K562 (cell line): ENCODE data around the gene SDHC. TPM values are rescaled to one million over a fixed set of nuclear protein-coding genes. Genes with fewer than 3 reads are reported as not detected.
A peak's percentile ranks its signal among the peaks of the same experiment; 100 is the strongest.

ENCODE experiments used
- ATAC-seq: fragments of 200-7000 bp; cut with Tn5 transposase; 3 replicates; pipeline ENCODE4 v1.9.1; 2020; ENCODE audit warnings: moderate library complexity
- BruUV-seq: library from RNA; stranded (reverse); fragments of 400-500 nt; replicated peaks from 2 replicates; lab custom pipeline; 2021; lab: Mats Ljungman, UMichigan
- CTCF ChIA-PET: fragments of 300-600 bp; formaldehyde crosslinking; extraction: SDS; loops from one replicate; lab custom pipeline; 2021; ENCODE audit warnings: low intra/inter-chr PET ratio; lab: Yijun Ruan, JAX
- POLR2A ChIA-PET: fragments of 300-600, 350-650 bp; sonication (Branson Sonifier 250); formaldehyde crosslinking; extraction: SDS; loops from one replicate; lab custom pipeline; 2021; ENCODE audit warnings: antibody characterized with exemption, inconsistent platforms; lab: Yijun Ruan, JAX
- DNase-seq, 4 experiments: peaks; one replicate each; pipeline versions ENCODE4 v3.0.0 to v3.0.0-alpha.2; 2011 to 2018; ENCODE audit warnings: low spot score in 3 of 4, mixed read lengths in 3 of 4; ENCODE audit errors: extremely low read depth in 1 of 4
- FAIRE-seq: peaks from 2 replicates; lab custom pipeline; 2011; peaks lifted over from hg19 to GRCh38; lab: Jason Lieb, UNC
- H2AFZ ChIP-seq: 2 replicates; pipeline ENCODE4 v1.6.0; 2011; ENCODE audit warnings: low read depth, low read length, control low read depth, inconsistent platforms
- H3K27ac ChIP-seq: fragments of 200-600 bp; 3 replicates; pipeline ENCODE4 v1.8.0; 2011; ENCODE audit warnings: low read depth, mild to moderate bottlenecking, control low read depth, inconsistent platforms, low read length, moderate library complexity, mixed read lengths; ENCODE audit errors: extremely low read depth
- H3K27me3 ChIP-seq, 2 experiments: fragments of 300-600 bp in 1 of 2; 2 replicates in 1 of 2; 3 replicates in 1 of 2; pipeline versions ENCODE4 v1.6.0 to v1.8.0; 2011; ENCODE audit warnings: inconsistent platforms in 2 of 2, low read length in 2 of 2, mild to moderate bottlenecking in 1 of 2, mixed read lengths in 1 of 2, moderate library complexity in 1 of 2; ENCODE audit not compliant: control insufficient read depth in 2 of 2, insufficient read depth in 2 of 2
- H3K36me3 ChIP-seq: fragments of 300-600 bp; 3 replicates; pipeline ENCODE4 v1.8.0; 2011; ENCODE audit warnings: mild to moderate bottlenecking, low read length, inconsistent platforms; ENCODE audit not compliant: control insufficient read depth, insufficient read depth
- H3K4me1 ChIP-seq, 2 experiments: fragments of 200-600 bp in 1 of 2; replicated peaks in 1 of 2; 2 replicates in 1 of 2; 3 replicates in 1 of 2; pipeline versions ENCODE4 v1.5.1 to v1.8.0; 2011; ENCODE audit warnings: inconsistent platforms in 2 of 2, low read length in 2 of 2, mild to moderate bottlenecking in 1 of 2, mixed read lengths in 1 of 2, moderate library complexity in 1 of 2; ENCODE audit not compliant: control insufficient read depth in 2 of 2, insufficient read depth in 2 of 2
- H3K4me2 ChIP-seq: 2 replicates; pipeline ENCODE4 v1.6.1; 2011; ENCODE audit warnings: low read length, control low read depth, inconsistent platforms, mixed read lengths; ENCODE audit not compliant: insufficient read depth
- H3K4me3 ChIP-seq: fragments of 200-600 bp; sonication (generic), shearing (Covaris generic); 2 replicates; pipeline ENCODE4 v1.5.1; 2016; ENCODE audit warnings: control low read depth, inconsistent platforms
- H3K79me2 ChIP-seq: fragments of 200-600 bp; 3 replicates; pipeline ENCODE4 v1.8.0; 2011; ENCODE audit warnings: low read length, inconsistent platforms; ENCODE audit not compliant: control insufficient read depth, insufficient read depth
- H3K9ac ChIP-seq, 2 experiments: 2 replicates each; pipeline versions ENCODE4 v1.6.0 to v1.6.1; 2011; ENCODE audit warnings: low read depth in 2 of 2, low read length in 2 of 2, control low read depth in 1 of 2, inconsistent platforms in 1 of 2, mild to moderate bottlenecking in 1 of 2, mixed read lengths in 1 of 2; ENCODE audit not compliant: insufficient read depth in 1 of 2
- H3K9me1 ChIP-seq: one replicate; pipeline ENCODE4 v1.6.0; 2011; ENCODE audit warnings: inconsistent platforms, mild to moderate bottlenecking, low read length, moderate library complexity; ENCODE audit not compliant: control insufficient read depth, insufficient read depth
- H3K9me3 ChIP-seq: replicated peaks from 2 replicates; pipeline ENCODE4 v1.5.1; 2011; ENCODE audit warnings: low read depth, low read length, inconsistent platforms; ENCODE audit not compliant: control insufficient read depth, insufficient read depth
- H4K20me1 ChIP-seq: replicated peaks from 2 replicates; pipeline ENCODE4 v1.6.1; 2011; ENCODE audit warnings: low read length, inconsistent platforms, mixed read lengths; ENCODE audit not compliant: control insufficient read depth, insufficient read depth
- CAMTA2 ChIP-seq: fragments of 250-450 bp; sonication (Bioruptor Pico); conservative IDR thresholded peaks from 2 replicates; pipeline ENCODE4 v1.5.1; 2022
- CEBPB ChIP-seq: fragments of 450-650 bp; IDR thresholded peaks from 2 replicates; pipeline ENCODE4 v1.6.1; 2016; ENCODE audit warnings: missing genetic modification characterization, missing compliant biosample characterization
- CEBPG ChIP-seq, 3 experiments: fragments of 200-800 bp in 1 of 3; sonication (Bioruptor generic) in 1 of 3; sonication (generic) in 1 of 3; formaldehyde crosslinking in 1 of 3; IDR thresholded peaks in 2 of 3; conservative IDR thresholded peaks in 1 of 3; 2 replicates each; pipeline versions ENCODE4 v1.6.1 to v1.8.0; 2016 to 2022; ENCODE audit warnings: missing compliant biosample characterization in 2 of 3, missing genetic modification characterization in 2 of 3, mild to moderate bottlenecking in 1 of 3, missing genetic modification reagents in 1 of 3
- IRF2 ChIP-seq: sonication (generic); formaldehyde crosslinking; IDR thresholded peaks from 2 replicates; pipeline ENCODE4 v1.8.1; 2022; ENCODE audit warnings: mild to moderate bottlenecking, missing genetic modification reagents
- PCBP1 ChIP-seq: fragments of 200-400 bp; formaldehyde crosslinking; IDR thresholded peaks from 2 replicates; pipeline ENCODE4 v1.6.1; 2018; ENCODE audit warnings: mild to moderate bottlenecking, low read depth, low read length; ENCODE audit not compliant: poor library complexity, severe bottlenecking
- SRSF3 ChIP-seq: fragments of 200-400 bp; formaldehyde crosslinking; IDR thresholded peaks from 2 replicates; pipeline ENCODE4 v1.6.1; 2016; ENCODE audit warnings: mild to moderate bottlenecking, low read length, moderate library complexity; ENCODE audit not compliant: insufficient read depth
- TOE1 ChIP-seq, 2 experiments: fragments of 450-650 bp in 1 of 2; sonication (generic) in 1 of 2; formaldehyde crosslinking in 1 of 2; IDR thresholded peaks; 2 replicates each; pipeline versions ENCODE4 v1.7.1 to v1.8.0; 2016 to 2022; ENCODE audit warnings: borderline replicate concordance in 2 of 2, mild to moderate bottlenecking in 2 of 2, antibody characterized with exemption in 1 of 2, inconsistent platforms in 1 of 2, low read depth in 1 of 2, missing genetic modification reagents in 1 of 2, moderate library complexity in 1 of 2
- ZNF280B ChIP-seq: fragments of 250-450 bp; sonication (Bioruptor Pico); IDR thresholded peaks from 2 replicates; pipeline ENCODE4 v1.5.1; 2021; ENCODE audit warnings: mild to moderate bottlenecking
- ZNF740 ChIP-seq, 3 experiments: fragments of 200-800 bp in 1 of 3; sonication (Bioruptor generic) in 1 of 3; sonication (generic) in 1 of 3; formaldehyde crosslinking in 1 of 3; IDR thresholded peaks; 2 replicates each; pipeline versions ENCODE4 v1.6.1 to v1.8.0; 2016 to 2022; ENCODE audit warnings: mild to moderate bottlenecking in 2 of 3, missing compliant biosample characterization in 2 of 3, missing genetic modification characterization in 2 of 3, missing genetic modification reagents in 1 of 3
- ZNF75A ChIP-seq: fragments of 450-650 bp; formaldehyde crosslinking; IDR thresholded peaks from 2 replicates; pipeline ENCODE4 v1.4.0; 2020; ENCODE audit warnings: mild to moderate bottlenecking
- WGBS: fragments of 100-300 bp; shearing (Covaris generic); methylation state at CpG from one replicate; pipeline ENCODE4 v1.1.6; 2016; ENCODE audit warnings: low coverage, mixed read lengths; ENCODE audit not compliant: insufficient coverage; ENCODE audit errors: missing lambda C conversion rate; 5-methylcytosine and 5-hydroxymethylcytosine counted together
- in situ Hi-C: fragments of 300-500 bp; cut with MboI; formaldehyde crosslinking; loops from 4 replicates; pipeline ENCODE4 v1.15.0; 2018; ENCODE audit warnings: inconsistent platforms, mixed read lengths
- intact Hi-C: fragments of 100-400 bp; cut with micrococcal nuclease; formaldehyde crosslinking; loops from 2 replicates; pipeline ENCODE4 v1.14.2; 2022
- polyA plus RNA-seq, 8 experiments: library from polyadenylated mRNA; depleted of rRNA in 4 of 8; stranded (reverse) in 5 of 8; unstranded in 3 of 8; fragments of >200 nt; fragmentation: Nextera tagmentation in 2 of 8; fragmentation: Illumina TruSeq in 1 of 8; extraction: Ambion mirVana in 2 of 8; extraction: Trizol in 1 of 8; gene quantifications; 2 replicates each; pipeline versions ENCODE4 v1.2.1 to v1.2.3, GENCODE V29; 2011 to 2014; ENCODE audit warnings: inconsistent platforms in 1 of 8, missing spikeins in 1 of 8
- total RNA-seq, 7 experiments: library from RNA; depleted of rRNA in 6 of 7; stranded (reverse); fragments of >200 nt in 6 of 7; fragmentation: Illumina TruSeq in 2 of 7; extraction: Trizol in 2 of 7; gene quantifications; 2 replicates each; pipeline versions ENCODE4 v1.2.1 to v1.2.3, GENCODE V29; 2011 to 2021; ENCODE audit warnings: low replicate concordance in 1 of 7
- TF ChIP-seq, protein P1 (sequence below), 2 experiments: fragments of 450-650 bp in 1 of 2; sonication (generic) in 1 of 2; formaldehyde crosslinking in 1 of 2; IDR thresholded peaks in 1 of 2; conservative IDR thresholded peaks in 1 of 2; 2 replicates each; pipeline versions ENCODE4 v1.6.1 to v1.8.1; 2016 to 2023; ENCODE audit warnings: mild to moderate bottlenecking in 2 of 2, moderate library complexity in 2 of 2, inconsistent platforms in 1 of 2, missing genetic modification reagents in 1 of 2

SDHC gene
- total and polyA plus RNA-seq, 9 of the 15 experiments (the other 6 are each of a cell fraction or from before 2014, with no cell fraction given) = 7.7 to 309 (median 174) TPM

DNA sequence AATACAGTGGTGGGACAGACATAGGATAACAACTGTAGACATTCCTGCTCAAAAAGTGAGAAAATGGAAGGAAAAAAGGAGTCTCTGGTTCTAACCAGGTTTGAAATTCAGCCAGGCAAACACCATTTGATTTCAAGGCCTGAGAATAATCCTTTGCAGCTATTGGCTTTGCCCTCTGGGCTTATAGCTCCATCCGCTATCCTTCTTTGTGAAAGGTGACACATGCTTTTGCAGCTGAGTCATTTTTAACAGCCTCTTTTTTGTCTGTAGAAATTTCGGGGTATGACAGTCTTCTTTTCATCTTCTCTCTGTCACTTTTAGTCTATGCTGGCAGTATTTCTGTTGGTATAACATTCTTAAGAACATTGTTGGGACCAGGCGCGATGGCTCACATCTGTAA, 16.2 kb downstream of the SDHC start (continued):
- TF ChIP-seq SRSF3 (no peak), PCBP1 (no peak), ZNF75A (CRISPR knock-in tag) (no peak), CAMTA2 (no peak), ZNF280B (CRISPR knock-in tag) (no peak)

DNA sequence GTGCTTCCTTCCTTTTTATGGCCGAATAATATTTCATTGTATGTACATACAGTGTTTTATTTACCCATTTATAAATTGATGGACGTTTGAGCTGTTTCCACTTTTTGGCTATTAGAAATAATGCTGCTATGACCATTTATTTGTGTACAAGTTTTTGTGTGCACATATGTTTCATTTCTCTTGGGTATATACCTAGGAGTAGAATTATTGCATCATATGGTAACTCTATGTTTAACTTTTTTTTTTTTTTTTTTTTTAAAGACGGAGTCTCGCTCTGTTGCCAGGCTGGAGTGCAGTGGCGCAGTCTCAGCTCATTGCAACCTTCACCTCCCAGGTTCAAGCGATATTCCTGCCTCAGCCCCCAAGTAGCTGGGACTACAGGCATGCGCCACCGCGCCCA, 19.0 kb downstream of the SDHC start:
- POLR2A ChIA-PET = interaction anchor here (0.7 to 1.0 kb wide), 3 partner anchors 19 to 416 kb away, joined by 3 to 4 read pairs (median 3); partner anchors contain the start of genes DUSP12 and SDHC
- peaks cover 87% of the 10 kb centered on the region for H3K36me3 ChIP-seq

More for the DNA sequence above, 19.0 kb downstream of the SDHC start:
- DNase-seq (no peak), FAIRE-seq (no peak), ATAC-seq (no peak)
- CTCF ChIA-PET = no interaction called here
- H3K79me2 ChIP-seq = no peaks in the 10 kb centered on the region
- WGBS = 86% methylated on average over 5 of the region's 9 CpGs
- no peak overlapping the region for H2AFZ ChIP-seq
- in situ Hi-C loops = no loop called here
- no peaks in the 10 kb centered on the region for H3K4me1 ChIP-seq
- H3K4me3 ChIP-seq = no peak overlapping the region
- H3K9ac ChIP-seq = no peak overlapping the region
- no peaks in the 10 kb centered on the region for H3K9me1 ChIP-seq
- H3K9me3 ChIP-seq = no peaks in the 10 kb centered on the region
- no TSS peak for BruUV-seq
- H4K20me1 ChIP-seq = no peaks in the 10 kb centered on the region
- intact Hi-C loops = no loop called here
- H3K27me3 ChIP-seq = no peaks in the 10 kb centered on the region
- TF ChIP-seq ZNF740 (CRISPR knock-in tag; IDR thresholded peaks at IDR 0.05) (no peak), ZNF740 (tag; IDR thresholded peaks at IDR 0.05) (no peak), CEBPB (tag) (peak; percentile 43; the same call in 1 of the 2 replicates), IRF2 (CRISPR knock-in tag) (no peak), TOE1 (IDR thresholded peaks at IDR 0.05; ENCODE audit: borderline replicate concordance) (no peak), TOE1 (CRISPR knock-in tag; IDR thresholded peaks at IDR 0.05; ENCODE audit: borderline replicate concordance, low read depth) (no peak), CEBPG (CRISPR knock-in tag; IDR thresholded peaks at IDR 0.05) (no peak), CEBPG (tag; conservative IDR thresholded peaks at IDR 0.05 in 1 of 2, IDR thresholded peaks at IDR 0.05 in 1 of 2) (peak; percentile 51 to 82)
- TF ChIP-seq, protein P1, sequence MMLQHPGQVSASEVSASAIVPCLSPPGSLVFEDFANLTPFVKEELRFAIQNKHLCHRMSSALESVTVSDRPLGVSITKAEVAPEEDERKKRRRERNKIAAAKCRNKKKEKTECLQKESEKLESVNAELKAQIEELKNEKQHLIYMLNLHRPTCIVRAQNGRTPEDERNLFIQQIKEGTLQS (IDR thresholded peaks at IDR 0.05) = peak; percentile 29; the same call in 1 of the 2 replicates
- TF ChIP-seq, protein P1 (CRISPR knock-in tag; conservative IDR thresholded peaks at IDR 0.05) = no peak
- no peak overlapping the region for H3K27ac ChIP-seq
- H3K4me2 ChIP-seq = no peak overlapping the region
